GM12878 (cell line): ENCODE data around the gene SLC19A1. TPM values are rescaled to one million over a fixed set of nuclear protein-coding genes. Genes with fewer than 3 reads are reported as not detected.

Experiments used
- BCLAF1 ChIP-seq: fragments of 450-650 bp; IDR thresholded peaks from 2 replicates; pipeline ENCODE4 v1.6.1; 2017; ENCODE audit warnings: antibody characterized with exemption, mild to moderate bottlenecking, moderate library complexity
- EP300 ChIP-seq, 2 experiments: fragments of 150-350 bp in 1 of 2; IDR thresholded peaks; 2 replicates each; pipeline ENCODE4 v1.6.1; 2011 to 2012; ENCODE audit warnings: low read depth in 2 of 2, low read length in 2 of 2, borderline replicate concordance in 1 of 2, improper control_type of control experiment in 1 of 2, inconsistent platforms in 1 of 2; ENCODE audit not compliant: control insufficient read depth in 1 of 2
- GABPA ChIP-seq: IDR thresholded peaks from 2 replicates; pipeline ENCODE4 v1.6.1; 2014; ENCODE audit warnings: antibody characterized with exemption, low read depth, mild to moderate bottlenecking, inconsistent platforms
- HDAC6 ChIP-seq: fragments of 200-600 bp; sonication (generic); IDR thresholded peaks from one replicate; pipeline ENCODE4 v1.8.0; 2017; ENCODE audit warnings: antibody characterized with exemption; ENCODE audit not compliant: unreplicated experiment
- POU2F2 ChIP-seq: IDR thresholded peaks from 3 replicates; pipeline ENCODE4 v1.6.1; 2011; ENCODE audit warnings: low read depth, mild to moderate bottlenecking, low read length, borderline replicate concordance
- RFX5 ChIP-seq: IDR thresholded peaks from 2 replicates; pipeline ENCODE4 v1.6.1; 2011; ENCODE audit warnings: low read depth, low read length, improper control_type of control experiment
- YBX1 ChIP-seq: fragments of 450-650 bp; IDR thresholded peaks from 2 replicates; pipeline ENCODE4 v1.6.1; 2016; ENCODE audit warnings: antibody characterized with exemption
- polyA plus RNA-seq, 11 experiments: library from polyadenylated mRNA; depleted of rRNA in 4 of 11; unstranded in 6 of 11; stranded (reverse) in 5 of 11; fragments of >200 nt; fragmentation: Nextera tagmentation in 4 of 11; fragmentation: Illumina TruSeq in 1 of 11; extraction: Ambion mirVana in 4 of 11; extraction: Trizol in 1 of 11; gene quantifications; 1 replicate in 1 of 11; 2 replicates in 10 of 11; pipeline versions ENCODE4 v1.2.1 to v1.2.3, GENCODE V29; 2011 to 2016; ENCODE audit warnings: inconsistent platforms in 2 of 11, missing spikeins in 2 of 11, low read depth in 1 of 11
- total RNA-seq, 4 experiments: library from RNA; depleted of rRNA in 3 of 4; stranded (reverse); fragments of >200 nt in 3 of 4; fragmentation: Illumina TruSeq in 1 of 4; extraction: Trizol in 1 of 4; gene quantifications; 2 replicates each; pipeline versions ENCODE4 v1.2.1 to v1.2.3, GENCODE V29; 2013 to 2021
- TF ChIP-seq, protein P1 (sequence below): IDR thresholded peaks from 2 replicates; pipeline ENCODE4 v1.6.1; 2011; ENCODE audit warnings: low read depth, mild to moderate bottlenecking, low read length, moderate library complexity, borderline replicate concordance; ENCODE audit errors: extremely low read depth

SLC19A1 gene
- total and polyA plus RNA-seq, 10 of the 15 experiments (the other 5 are each of a cell fraction or from before 2014, with no cell fraction given), result 0.42 to 49.7 (median 12.2) TPM

- TF ChIP-seq EP300 (IDR thresholded peaks at IDR 0.05; ENCODE audit: borderline replicate concordance in 1 of 2, control insufficient read depth in 1 of 2, low read depth in 2 of 2, low read length in 2 of 2), result no peak
- no peak for TF ChIP-seq BCLAF1
- TF ChIP-seq, protein P1, sequence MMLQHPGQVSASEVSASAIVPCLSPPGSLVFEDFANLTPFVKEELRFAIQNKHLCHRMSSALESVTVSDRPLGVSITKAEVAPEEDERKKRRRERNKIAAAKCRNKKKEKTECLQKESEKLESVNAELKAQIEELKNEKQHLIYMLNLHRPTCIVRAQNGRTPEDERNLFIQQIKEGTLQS, result no peak
- no peak for TF ChIP-seq GABPA
- no peak for TF ChIP-seq YBX1
- TF ChIP-seq POU2F2, result no peak
- no peak for TF ChIP-seq RFX5
- no peak for TF ChIP-seq HDAC6
Observed at GRCh38 chr21:45533846-45534635, 8.2 kb downstream of the SLC19A1 start (continued).
